A549 (cell line): ENCODE measurements around the gene ZBED5. TPM values are rescaled to one million over a fixed set of nuclear protein-coding genes. Genes with fewer than 3 reads are reported as not detected.
A peak's percentile ranks its signal among the peaks of the same experiment; 100 is the strongest.

Experiments
- ATAC-seq, 2 experiments: fragments of 200-7000 bp in 1 of 2; fragments of >200 bp in 1 of 2; cut with Nextera tagmentation in 1 of 2; cut with Tn5 transposase in 1 of 2; 3 replicates each; pipeline versions ENCODE4 v1.8.0 to v1.9.1; 2018 to 2020; ENCODE audit warnings: mild to moderate bottlenecking in 1 of 2, moderate library complexity in 1 of 2
- CTCF ChIA-PET: fragments of 300-600 bp; sonication (Branson Sonifier 250); formaldehyde crosslinking; extraction: SDS; loops from one replicate; lab custom pipeline; 2021; ENCODE audit warnings: antibody characterized with exemption, inconsistent platforms; lab: Yijun Ruan, JAX
- POLR2A ChIA-PET: fragments of 350-600 bp; formaldehyde crosslinking; extraction: SDS; loops from one replicate; lab custom pipeline; 2021; ENCODE audit warnings: antibody characterized with exemption, inconsistent platforms; lab: Yijun Ruan, JAX
- DNase-seq, 2 experiments: peaks; one replicate each; pipeline versions ENCODE4 v3.0.0 to v3.0.0-alpha.2; 2011 to 2016; ENCODE audit warnings: low read depth in 1 of 2, low spot score in 1 of 2
- FAIRE-seq: peaks from 2 replicates; lab custom pipeline; 2011; peaks lifted over from hg19 to GRCh38; lab: Jason Lieb, UNC
- H3K27ac ChIP-seq, 2 experiments: fragments of >200 bp; sonication (Bioruptor Twin); formaldehyde crosslinking; 3 replicates each; pipeline ENCODE4 v1.5.1; 2016 to 2017
- H3K4me1 ChIP-seq: fragments of >200 bp; sonication (Bioruptor Twin); formaldehyde crosslinking; 3 replicates; pipeline ENCODE4 v1.6.1; 2016
- H3K4me2 ChIP-seq: fragments of >200 bp; sonication (Bioruptor Twin); formaldehyde crosslinking; 3 replicates; pipeline ENCODE4 v1.6.1; 2016
- H3K4me3 ChIP-seq: fragments of >200 bp; sonication (Bioruptor Twin); formaldehyde crosslinking; 3 replicates; pipeline ENCODE4 v1.5.1; 2016
- H3K9me3 ChIP-seq: fragments of >200 bp; sonication (Bioruptor Twin); formaldehyde crosslinking; 3 replicates; pipeline ENCODE4 v1.6.1; 2016
- CBX8 ChIP-seq: fragments of 200-600 bp; sonication (generic); IDR thresholded peaks from 2 replicates; pipeline ENCODE4 v1.6.1; 2016
- CEBPB ChIP-seq, 2 experiments: fragments of >200 bp in 1 of 2; sonication (Bioruptor Twin) in 1 of 2; formaldehyde crosslinking in 1 of 2; IDR thresholded peaks; 2 replicates each; pipeline ENCODE4 v1.6.1; 2012 to 2016
- CHD4 ChIP-seq: fragments of 200-600 bp; sonication (generic); IDR thresholded peaks from 2 replicates; pipeline ENCODE4 v1.6.1; 2016; ENCODE audit warnings: antibody characterized with exemption, mild to moderate bottlenecking, borderline replicate concordance
- EP300 ChIP-seq, 2 experiments: fragments of >200 bp; sonication (Bioruptor Twin); formaldehyde crosslinking; IDR thresholded peaks; 2 replicates in 1 of 2; 3 replicates in 1 of 2; pipeline ENCODE4 v1.6.1; 2016 to 2017
- ESRRA ChIP-seq: fragments of 150-350 bp; IDR thresholded peaks from 2 replicates; pipeline ENCODE4 v1.6.1; 2014; ENCODE audit warnings: mild to moderate bottlenecking, low read length, borderline replicate concordance
- FOSB ChIP-seq: fragments of 250-450 bp; sonication (Bioruptor Pico); IDR thresholded peaks from 2 replicates; pipeline ENCODE4 v1.5.0; 2020; ENCODE audit warnings: mild to moderate bottlenecking, moderate library complexity
- FOSL2 ChIP-seq, 2 experiments: fragments of 450-650 bp in 1 of 2; fragments of >200 bp in 1 of 2; sonication (Bioruptor Twin) in 1 of 2; formaldehyde crosslinking; IDR thresholded peaks; 2 replicates each; pipeline versions ENCODE4 v1.5.0 to v1.6.1; 2016 to 2020; ENCODE audit warnings: mild to moderate bottlenecking in 1 of 2, moderate library complexity in 1 of 2
- HOXA7 ChIP-seq: fragments of 250-450 bp; sonication (Bioruptor Pico); IDR thresholded peaks from 2 replicates; pipeline ENCODE4 v1.5.0; 2020; ENCODE audit warnings: mild to moderate bottlenecking, moderate library complexity
- JUN ChIP-seq, 2 experiments: fragments of >200 bp; sonication (Bioruptor Twin); formaldehyde crosslinking; IDR thresholded peaks; 2 replicates in 1 of 2; 3 replicates in 1 of 2; pipeline ENCODE4 v1.6.1; 2016 to 2017
- MAFK ChIP-seq: fragments of 450-650 bp; IDR thresholded peaks from 2 replicates; pipeline ENCODE4 v1.6.1; 2014; ENCODE audit not compliant: partially characterized antibody
- MAZ ChIP-seq: fragments of 150-350 bp; IDR thresholded peaks from 2 replicates; pipeline ENCODE4 v1.6.1; 2014; ENCODE audit warnings: antibody characterized with exemption, low read depth, low read length, borderline replicate concordance
- NFE2L2 ChIP-seq: fragments of 150-350 bp; conservative IDR thresholded peaks from 2 replicates; pipeline ENCODE4 v1.6.1; 2014; ENCODE audit warnings: low read length
- PBX3 ChIP-seq: IDR thresholded peaks from 2 replicates; pipeline ENCODE4 v1.6.1; 2012
- PHF8 ChIP-seq: fragments of 200-600 bp; sonication (generic); IDR thresholded peaks from 2 replicates; pipeline ENCODE4 v1.6.1; 2016; ENCODE audit warnings: low read depth, mild to moderate bottlenecking, antibody characterized with exemption, moderate library complexity, borderline replicate concordance
- POLR2A ChIP-seq: IDR thresholded peaks from 2 replicates; pipeline ENCODE4 v1.6.1; 2012; ENCODE audit warnings: mild to moderate bottlenecking, low read length
- POLR2AphosphoS2 ChIP-seq: conservative IDR thresholded peaks from 2 replicates; pipeline ENCODE4 v1.6.1; 2012; ENCODE audit warnings: low read length, improper control_type of control experiment, inconsistent platforms
- RAD21 ChIP-seq, 2 experiments: fragments of >200 bp in 1 of 2; sonication (Bioruptor Twin) in 1 of 2; formaldehyde crosslinking in 1 of 2; IDR thresholded peaks in 1 of 2; conservative IDR thresholded peaks in 1 of 2; 2 replicates in 1 of 2; 3 replicates in 1 of 2; pipeline ENCODE4 v1.6.1; 2012 to 2018; ENCODE audit warnings: inconsistent platforms in 1 of 2
- RARB ChIP-seq: fragments of 250-450 bp; sonication (Bioruptor Pico); IDR thresholded peaks from 2 replicates; pipeline ENCODE4 v1.8.0; 2021; ENCODE audit warnings: mild to moderate bottlenecking, moderate library complexity
- RCOR1 ChIP-seq: fragments of 150-350 bp; IDR thresholded peaks from 2 replicates; pipeline ENCODE4 v1.6.1; 2014; ENCODE audit warnings: antibody characterized with exemption, low read length, low read depth
- REST ChIP-seq: fragments of 200-600 bp; sonication (generic); IDR thresholded peaks from 2 replicates; pipeline ENCODE4 v1.6.1; 2016; ENCODE audit warnings: antibody characterized with exemption, mild to moderate bottlenecking, moderate library complexity
- RFX5 ChIP-seq: fragments of 450-650 bp; IDR thresholded peaks from 2 replicates; pipeline ENCODE4 v1.7.1; 2014; ENCODE audit warnings: antibody characterized with exemption, mild to moderate bottlenecking, moderate library complexity
- RNF2 ChIP-seq: fragments of 200-600 bp; sonication (generic); IDR thresholded peaks from 2 replicates; pipeline ENCODE4 v1.6.1; 2016; ENCODE audit warnings: low read depth, mild to moderate bottlenecking, antibody characterized with exemption, moderate library complexity, borderline replicate concordance
- SMC3 ChIP-seq: fragments of >200 bp; sonication (Bioruptor Twin); formaldehyde crosslinking; IDR thresholded peaks from 3 replicates; pipeline ENCODE4 v1.6.1; 2018; ENCODE audit warnings: inconsistent platforms
- TFCP2L1 ChIP-seq: fragments of 250-450 bp; sonication (Bioruptor Pico); IDR thresholded peaks from 2 replicates; pipeline ENCODE4 v1.5.0; 2021; ENCODE audit warnings: mild to moderate bottlenecking
- ZC3H11A ChIP-seq: fragments of 450-650 bp; IDR thresholded peaks from 2 replicates; pipeline ENCODE4 v1.6.1; 2014; ENCODE audit warnings: antibody characterized with exemption, mild to moderate bottlenecking
- ZNF302 ChIP-seq: fragments of 250-450 bp; sonication (Bioruptor Pico); IDR thresholded peaks from 2 replicates; pipeline ENCODE4 v1.9.0; 2021; ENCODE audit warnings: inconsistent platforms, mild to moderate bottlenecking, moderate library complexity
- WGBS: methylation state at CpG from one replicate; pipeline ENCODE4 v1.1.6; 2017; ENCODE audit errors: missing lambda C conversion rate; 5-methylcytosine and 5-hydroxymethylcytosine counted together
- polyA plus RNA-seq, 4 experiments: library from polyadenylated mRNA; depleted of rRNA in 3 of 4; stranded (reverse); fragments of >200 nt; fragmentation: RNase III in 1 of 4; extraction: RNeasy Plus Mini Kit Qiagen cat#74134 plus additional on column Dnase treatment in 1 of 4; gene quantifications; 2 replicates in 3 of 4; 3 replicates in 1 of 4; pipeline ENCODE4 v1.2.3, GENCODE V29; 2011 to 2017
- TF ChIP-seq, protein P1 (sequence below): fragments of 250-450 bp; sonication (Bioruptor Pico); IDR thresholded peaks from 2 replicates; pipeline ENCODE4 v1.5.0; 2021; ENCODE audit warnings: mild to moderate bottlenecking, moderate library complexity, borderline replicate concordance
- TF ChIP-seq, protein P2 (sequence below): IDR thresholded peaks from 2 replicates; pipeline ENCODE4 v1.6.1; 2012; ENCODE audit warnings: low read depth, borderline replicate concordance
- TF ChIP-seq, protein P3 (sequence below): fragments of >200 bp; sonication (Bioruptor Twin); formaldehyde crosslinking; IDR thresholded peaks from 3 replicates; pipeline ENCODE4 v1.6.1; 2016

The ZBED5 gene
- polyA plus RNA-seq, 2 of the 4 experiments (the other 2 are of a cell fraction) = 60.6 to 132 TPM

- ATAC-seq = peak; percentile 96 to 98
- WGBS = 2% methylated on average over 46 of the region's 65 CpGs
- H3K4me1 ChIP-seq = peaks cover 43% of the 10 kb centered on the region
- H3K9me3 ChIP-seq = no peaks in the 10 kb centered on the region
- peak; percentile 63 for FAIRE-seq
- ChIA-PET POLR2A (interaction anchor here (0.6 to 4.4 kb wide), 73 partner anchors 9 to 1278 kb away, joined by 3 to 141 read pairs (median 5); partner anchors contain the start of genes AMPD3, CTR9, GALNT18 and RNF141), CTCF (interaction anchor here (0.7 to 3.3 kb wide), 19 partner anchors 9 to 979 kb away, joined by 3 to 30 read pairs (median 5); no protein-coding TSS in a partner anchor)
- peak within 1 kb of the TSS; percentile 96 for H3K4me2 ChIP-seq
- peak within 1 kb of the TSS; percentile 97 for H3K4me3 ChIP-seq
- DNase-seq = peak; percentile 98 to 99
- peak within 1 kb of the TSS; percentile 95 to 99 for H3K27ac ChIP-seq
- no peak for TF ChIP-seq ZNF302 (CRISPR knock-in tag)
- TF ChIP-seq EP300 (IDR thresholded peaks at IDR 0.05) = peak in 1 of 2 experiments; percentile 17; a peak in 1 of 5 replicates
- TF ChIP-seq CBX8 = no peak
- 0 out of 2 replicates have a peak, but pooled peaks have one; percentile 57 for TF ChIP-seq HOXA7 (CRISPR knock-in tag)
- TF ChIP-seq ESRRA = 0 out of 2 replicates have a peak, but pooled peaks have one; percentile 12
- no peak for TF ChIP-seq RARB (CRISPR knock-in tag)
- peak; percentile 97 to 100 for TF ChIP-seq JUN (IDR thresholded peaks at IDR 0.05)
- TF ChIP-seq POLR2A = peak; percentile 98
- TF ChIP-seq POLR2AphosphoS2 = 0 out of 2 replicates have a peak, but pooled peaks have one; percentile 20
- no peak for TF ChIP-seq FOSL2 (IDR thresholded peaks at IDR 0.05)
- TF ChIP-seq FOSL2 (CRISPR knock-in tag; IDR thresholded peaks at IDR 0.05) = 0 out of 2 replicates have a peak, but pooled peaks have one; percentile 15
- TF ChIP-seq, protein P1, sequence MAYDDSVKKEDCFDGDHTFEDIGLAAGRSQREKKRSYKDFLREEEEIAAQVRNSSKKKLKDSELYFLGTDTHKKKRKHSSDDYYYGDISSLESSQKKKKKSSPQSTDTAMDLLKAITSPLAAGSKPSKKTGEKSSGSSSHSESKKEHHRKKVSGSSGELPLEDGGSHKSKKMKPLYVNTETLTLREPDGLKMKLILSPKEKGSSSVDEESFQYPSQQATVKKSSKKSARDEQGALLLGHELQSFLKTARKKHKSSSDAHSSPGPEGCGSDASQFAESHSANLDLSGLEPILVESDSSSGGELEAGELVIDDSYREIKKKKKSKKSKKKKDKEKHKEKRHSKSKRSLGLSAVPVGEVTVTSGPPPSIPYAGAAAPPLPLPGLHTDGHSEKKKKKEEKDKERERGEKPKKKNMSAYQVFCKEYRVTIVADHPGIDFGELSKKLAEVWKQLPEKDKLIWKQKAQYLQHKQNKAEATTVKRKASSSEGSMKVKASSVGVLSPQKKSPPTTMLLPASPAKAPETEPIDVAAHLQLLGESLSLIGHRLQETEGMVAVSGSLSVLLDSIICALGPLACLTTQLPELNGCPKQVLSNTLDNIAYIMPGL (CRISPR knock-in tag) = no peak
- TF ChIP-seq ZC3H11A = no peak
- no peak for TF ChIP-seq RNF2
- no peak; the same call in 2 of the 3 replicates for TF ChIP-seq SMC3
- TF ChIP-seq RCOR1 = no peak
- 0 out of 2 replicates have a peak, but pooled peaks have one; percentile 43 for TF ChIP-seq REST
- peak in 1 of 2 experiments; percentile 12; a peak in 2 of 5 replicates for TF ChIP-seq RAD21 (conservative IDR thresholded peaks at IDR 0.05 in 1 of 2, IDR thresholded peaks at IDR 0.05 in 1 of 2)
- TF ChIP-seq CEBPB (IDR thresholded peaks at IDR 0.05) = no peak
- 0 out of 2 replicates have a peak, but pooled peaks have one; percentile 19 for TF ChIP-seq NFE2L2
- no peak for TF ChIP-seq MAZ
- TF ChIP-seq, protein P2, sequence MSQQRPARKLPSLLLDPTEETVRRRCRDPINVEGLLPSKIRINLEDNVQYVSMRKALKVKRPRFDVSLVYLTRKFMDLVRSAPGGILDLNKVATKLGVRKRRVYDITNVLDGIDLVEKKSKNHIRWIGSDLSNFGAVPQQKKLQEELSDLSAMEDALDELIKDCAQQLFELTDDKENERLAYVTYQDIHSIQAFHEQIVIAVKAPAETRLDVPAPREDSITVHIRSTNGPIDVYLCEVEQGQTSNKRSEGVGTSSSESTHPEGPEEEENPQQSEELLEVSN = no peak
- TF ChIP-seq PHF8 = peak; percentile 86
- TF ChIP-seq, protein P3, sequence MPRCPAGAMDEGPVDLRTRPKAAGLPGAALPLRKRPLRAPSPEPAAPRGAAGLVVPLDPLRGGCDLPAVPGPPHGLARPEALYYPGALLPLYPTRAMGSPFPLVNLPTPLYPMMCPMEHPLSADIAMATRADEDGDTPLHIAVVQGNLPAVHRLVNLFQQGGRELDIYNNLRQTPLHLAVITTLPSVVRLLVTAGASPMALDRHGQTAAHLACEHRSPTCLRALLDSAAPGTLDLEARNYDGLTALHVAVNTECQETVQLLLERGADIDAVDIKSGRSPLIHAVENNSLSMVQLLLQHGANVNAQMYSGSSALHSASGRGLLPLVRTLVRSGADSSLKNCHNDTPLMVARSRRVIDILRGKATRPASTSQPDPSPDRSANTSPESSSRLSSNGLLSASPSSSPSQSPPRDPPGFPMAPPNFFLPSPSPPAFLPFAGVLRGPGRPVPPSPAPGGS = peak; percentile 99
- peak; percentile 40; the same call in 1 of the 2 replicates for TF ChIP-seq TFCP2L1
- TF ChIP-seq CHD4 = no peak
- TF ChIP-seq PBX3 = peak; percentile 85
- 0 out of 2 replicates have a peak, but pooled peaks have one; percentile 51 for TF ChIP-seq RFX5
- no peak for TF ChIP-seq MAFK
- no peak for TF ChIP-seq FOSB
Measured at GRCh38 chr11:10808553-10809372, 49.1 kb downstream of the ZBED5 start, which contains the start of gene EIF4G2. Gene EIF4G2 (minus strand): TSS chr11:10808926.
